B cell (primary cell): ENCODE data around the gene GALNT17. TPM values are rescaled to one million over a fixed set of nuclear protein-coding genes. Genes with fewer than 3 reads are reported as not detected.

Source experiments
- ATAC-seq: fragments of 200-7000 bp; cut with Tn5 transposase; one replicate; pipeline ENCODE4 v1.10.0; 2021; ENCODE audit warnings: low read depth, mild to moderate bottlenecking, moderate number of reproducible peaks, moderate library complexity
- CTCF ChIA-PET: fragments of 350-600 bp; sonication (Branson Sonifier 250); formaldehyde crosslinking; loops from one replicate; lab custom pipeline; 2021; ENCODE audit warnings: antibody characterized with exemption, inconsistent platforms; lab: Charles Lee
- POLR2A ChIA-PET: fragments of 350-600 bp; sonication (Branson Sonifier 250); formaldehyde crosslinking; loops from one replicate; lab custom pipeline; 2021; ENCODE audit warnings: antibody characterized with exemption; lab: Charles Lee
- DNase-seq: peaks from one replicate; pipeline ENCODE4 v3.0.0; 2013
- H2AFZ ChIP-seq: 2 replicates; pipeline ENCODE4 v1.6.1; 2012; ENCODE audit warnings: mild to moderate bottlenecking, low read depth, low read length; ENCODE audit not compliant: insufficient read depth, poor library complexity, severe bottlenecking
- H3K27ac ChIP-seq, 2 donors: 1 replicate in 1 of 2; 2 replicates in 1 of 2; pipeline ENCODE4 v1.5.1; 2012 to 2013; ENCODE audit warnings: low read length in 2 of 2, mild to moderate bottlenecking in 2 of 2, moderate library complexity in 1 of 2
- H3K27me3 ChIP-seq, 4 experiments: fragments of 200-600 bp in 1 of 4; sonication (generic) in 1 of 4; replicated peaks in 1 of 4; 1 replicate in 2 of 4; 2 replicates in 2 of 4; pipeline versions ENCODE4 v1.6.1 to v1.7.0; 2013 to 2016; ENCODE audit warnings: low read length in 3 of 4, mild to moderate bottlenecking in 2 of 4, mixed read lengths in 1 of 4, moderate library complexity in 1 of 4; ENCODE audit not compliant: insufficient read depth in 4 of 4, control insufficient read depth in 3 of 4; ENCODE audit errors: control extremely low read depth in 1 of 4
- H3K36me3 ChIP-seq, 2 experiments: replicated peaks in 1 of 2; 1 replicate in 1 of 2; 2 replicates in 1 of 2; pipeline versions ENCODE4 v1.6.1 to v1.7.1; 2013; ENCODE audit warnings: low read length in 1 of 2; ENCODE audit not compliant: insufficient read depth in 2 of 2, control insufficient read depth in 1 of 2; ENCODE audit errors: control extremely low read depth in 1 of 2, extremely low read depth in 1 of 2
- H3K4me1 ChIP-seq, 2 donors: fragments of 200-600 bp in 1 of 2; sonication (generic) in 1 of 2; 1 replicate in 1 of 2; 2 replicates in 1 of 2; pipeline versions ENCODE4 v1.5.1 to v1.6.1; 2013 to 2017; ENCODE audit warnings: low read length in 2 of 2; ENCODE audit not compliant: control insufficient read depth in 2 of 2, insufficient read depth in 2 of 2
- H3K4me2 ChIP-seq: replicated peaks from 2 replicates; pipeline ENCODE3; 2012; ENCODE audit warnings: mild to moderate bottlenecking, low read depth, low read length; ENCODE audit not compliant: poor library complexity, severe bottlenecking
- H3K4me3 ChIP-seq, 5 experiments: fragments of 200-600 bp in 1 of 5; sonication (generic) in 1 of 5; 1 replicate in 3 of 5; 2 replicates in 2 of 5; pipeline versions ENCODE4 v1.5.1 to v1.7.0; 2011 to 2016; ENCODE audit warnings: low read length in 4 of 5, mild to moderate bottlenecking in 4 of 5, low read depth in 2 of 5, control low read depth in 1 of 5, moderate library complexity in 1 of 5; ENCODE audit not compliant: insufficient read depth in 1 of 5; ENCODE audit errors: control extremely low read depth in 1 of 5, extremely low read depth in 1 of 5
- H3K79me2 ChIP-seq: fragments of 200-600 bp; sonication (generic); one replicate; pipeline ENCODE4 v1.6.0; 2016; ENCODE audit warnings: low read length; ENCODE audit not compliant: control insufficient read depth, insufficient read depth
- H3K9ac ChIP-seq: fragments of 200-600 bp; sonication (generic); 2 replicates; pipeline ENCODE4 v1.6.1; 2017; ENCODE audit warnings: mild to moderate bottlenecking, low read length, moderate library complexity
- H3K9me3 ChIP-seq, 3 donors: one replicate each; pipeline versions ENCODE4 v1.6.1 to v1.7.1; 2013; ENCODE audit warnings: low read length in 2 of 3; ENCODE audit not compliant: control insufficient read depth in 2 of 3, insufficient read depth in 1 of 3; ENCODE audit errors: control extremely low read depth in 1 of 3
- H4K20me1 ChIP-seq: 2 replicates; pipeline ENCODE4 v1.6.0; 2012; ENCODE audit warnings: mild to moderate bottlenecking, low read length; ENCODE audit not compliant: insufficient read depth, control insufficient read depth, poor library complexity, severe bottlenecking
- H3K27ac Mint-ChIP-seq: one replicate; pipeline ENCODE4 v1.8.0; 2021; ENCODE audit warnings: mixed read lengths
- H3K27me3 Mint-ChIP-seq: one replicate; pipeline ENCODE4 v1.8.0; 2021; ENCODE audit warnings: mixed read lengths
- H3K4me1 Mint-ChIP-seq: one replicate; pipeline ENCODE4 v1.8.0; 2021; ENCODE audit warnings: mixed read lengths
- H3K4me3 Mint-ChIP-seq: one replicate; pipeline ENCODE4 v1.8.0; 2021; ENCODE audit warnings: mixed read lengths
- H3K9me3 Mint-ChIP-seq: one replicate; pipeline ENCODE4 v1.8.0; 2022; ENCODE audit warnings: mixed read lengths; ENCODE audit not compliant: insufficient read depth
- CTCF ChIP-seq: fragments of 200-600 bp; IDR thresholded peaks from one replicate; pipeline ENCODE4 v1.8.0; 2022; ENCODE audit warnings: antibody characterized with exemption, mild to moderate bottlenecking
- EZH2 ChIP-seq: IDR thresholded peaks from 2 replicates; pipeline ENCODE4 v1.6.1; 2012; ENCODE audit warnings: borderline replicate concordance, low read depth, mild to moderate bottlenecking, moderate library complexity, low read length; ENCODE audit not compliant: insufficient read depth, poor library complexity, severe bottlenecking
- WGBS: methylation state at CpG from one replicate; pipeline ENCODE4 v1.1.5; 2013; ENCODE audit warnings: missing lambda C conversion rate; ENCODE audit not compliant: insufficient coverage; 5-methylcytosine and 5-hydroxymethylcytosine counted together
- intact Hi-C: fragments of 100-400 bp; cut with micrococcal nuclease; formaldehyde crosslinking; loops from one replicate; pipeline ENCODE4 v1.10.0; 2022
- polyA plus RNA-seq: library from polyadenylated mRNA; depleted of rRNA; stranded (reverse); fragments of >200 nt; gene quantifications from 2 replicates; pipeline ENCODE4 v1.2.3, GENCODE V29; 2012
- total RNA-seq, 2 donors: library from RNA; stranded (reverse); fragments of 120-200 nt in 1 of 2; gene quantifications; 1 replicate in 1 of 2; 2 replicates in 1 of 2; pipeline versions ENCODE4 v1.2.3 to v1.2.4, GENCODE V29; 2013 to 2022

The GALNT17 gene
- total and polyA plus RNA-seq, 2 donors (not counting 1 experiment from before 2014, with no cell fraction given), result not detected

GRCh38 chr7:71145906-71146901, 14.3 kb downstream of the GALNT17 start:
- Histone ChIP-seq H4K20me1 (no peaks in the 10 kb centered on the region), H3K27ac (no peak overlapping the region), H3K4me3 (no peak overlapping the region), H3K9me3 (peaks cover 0 to 32% (median 0%) of the 10 kb centered on the region in 3 donors), H2AFZ (no peak overlapping the region), H3K4me1 (no peaks in the 10 kb centered on the region), H3K27me3 (no peaks in the 10 kb centered on the region), H3K9ac (no peak overlapping the region), H3K36me3 (no peaks in the 10 kb centered on the region), H3K79me2 (no peaks in the 10 kb centered on the region), H3K4me2 (no peak overlapping the region)
- intact Hi-C loops, result no loop called here
- Mint-ChIP-seq H3K9me3 (peaks cover 9% of the 10 kb centered on the region), H3K27ac (no peak overlapping the region), H3K4me3 (no peak overlapping the region), H3K27me3 (no peaks in the 10 kb centered on the region), H3K4me1 (no peaks in the 10 kb centered on the region)
- WGBS, result 74% methylated on average over 13 of the region's 24 CpGs
- TF ChIP-seq EZH2, result no peak
- no peak for TF ChIP-seq CTCF
- ChIA-PET CTCF (no interaction called here), POLR2A (no interaction called here)
- no peak for DNase-seq
- ATAC-seq, result no peak

- Mint-ChIP-seq H3K4me3 (no peak overlapping the region), H3K27me3 (no peaks in the 10 kb centered on the region), H3K27ac (no peak overlapping the region), H3K4me1 (no peaks in the 10 kb centered on the region), H3K9me3 (peaks cover 7% of the 10 kb centered on the region)
- no peaks in the 10 kb centered on the region for H3K36me3 ChIP-seq
- H3K4me1 ChIP-seq, result no peaks in the 10 kb centered on the region
- CTCF ChIA-PET, result no interaction called here
- POLR2A ChIA-PET, result no interaction called here
- ATAC-seq (no peak), DNase-seq (no peak)
- no peak overlapping the region for H3K9ac ChIP-seq
- no peak overlapping the region for H2AFZ ChIP-seq
- H3K4me3 ChIP-seq, result no peak overlapping the region
- H3K4me2 ChIP-seq, result no peak overlapping the region
- no peaks in the 10 kb centered on the region for H3K27me3 ChIP-seq
- intact Hi-C loops, result no loop called here
- H3K9me3 ChIP-seq, result peaks cover 0 to 36% (median 1%) of the 10 kb centered on the region in 3 donors
- H3K27ac ChIP-seq, result no peak overlapping the region
- no peak for TF ChIP-seq EZH2
- TF ChIP-seq CTCF, result no peak
- H3K79me2 ChIP-seq, result no peaks in the 10 kb centered on the region
- H4K20me1 ChIP-seq, result no peaks in the 10 kb centered on the region
Measured at GRCh38 chr7:71148098-71148497, 16.2 kb downstream of the GALNT17 start.
